ENCODE results near the gene PDIA4.

DNA sequence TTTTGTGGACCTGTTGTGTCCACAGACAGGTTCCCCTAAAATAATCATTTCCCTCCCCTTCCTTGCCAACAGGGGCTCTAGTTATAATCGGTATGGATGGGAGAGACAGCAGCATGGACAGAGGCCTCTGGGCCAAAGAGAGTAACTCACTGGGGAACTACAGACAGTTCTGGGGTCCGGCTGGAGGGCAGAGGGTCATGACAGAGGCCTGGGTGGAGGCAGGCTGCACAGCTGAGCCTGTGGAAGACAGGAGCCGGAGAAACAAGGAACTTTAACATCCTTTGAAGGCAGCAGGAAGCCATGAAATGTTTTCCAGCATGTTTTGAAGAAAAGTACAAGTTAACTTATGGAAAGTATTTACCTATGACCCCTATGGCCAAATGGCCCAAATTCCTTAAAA is 68.6 kb downstream of the PDIA4 start:
- TF ChIP-seq POLR2AphosphoS5 (IDR thresholded peaks at IDR 0.05; ENCODE audit: low read depth, low read length): no peak
- TF ChIP-seq, protein P1, sequence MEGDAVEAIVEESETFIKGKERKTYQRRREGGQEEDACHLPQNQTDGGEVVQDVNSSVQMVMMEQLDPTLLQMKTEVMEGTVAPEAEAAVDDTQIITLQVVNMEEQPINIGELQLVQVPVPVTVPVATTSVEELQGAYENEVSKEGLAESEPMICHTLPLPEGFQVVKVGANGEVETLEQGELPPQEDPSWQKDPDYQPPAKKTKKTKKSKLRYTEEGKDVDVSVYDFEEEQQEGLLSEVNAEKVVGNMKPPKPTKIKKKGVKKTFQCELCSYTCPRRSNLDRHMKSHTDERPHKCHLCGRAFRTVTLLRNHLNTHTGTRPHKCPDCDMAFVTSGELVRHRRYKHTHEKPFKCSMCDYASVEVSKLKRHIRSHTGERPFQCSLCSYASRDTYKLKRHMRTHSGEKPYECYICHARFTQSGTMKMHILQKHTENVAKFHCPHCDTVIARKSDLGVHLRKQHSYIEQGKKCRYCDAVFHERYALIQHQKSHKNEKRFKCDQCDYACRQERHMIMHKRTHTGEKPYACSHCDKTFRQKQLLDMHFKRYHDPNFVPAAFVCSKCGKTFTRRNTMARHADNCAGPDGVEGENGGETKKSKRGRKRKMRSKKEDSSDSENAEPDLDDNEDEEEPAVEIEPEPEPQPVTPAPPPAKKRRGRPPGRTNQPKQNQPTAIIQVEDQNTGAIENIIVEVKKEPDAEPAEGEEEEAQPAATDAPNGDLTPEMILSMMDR (IDR thresholded peaks at IDR 0.05): no peak
